Testis (tissue), 3 donors: ENCODE measurements around the gene DAG1. TPM values are rescaled to one million over a fixed set of nuclear protein-coding genes. Genes with fewer than 3 reads are reported as not detected.

Source experiments
- DNase-seq: peaks from one replicate; pipeline ENCODE4 v3.0.0-alpha.2; 2019
- H3K27ac ChIP-seq, 2 donors: fragments of 200-600 bp; sonication (generic); one replicate each; pipeline ENCODE4 v1.5.1; 2019
- H3K27me3 ChIP-seq: fragments of 200-600 bp; sonication (generic); one replicate; pipeline ENCODE4 v1.5.1; 2019
- H3K36me3 ChIP-seq: fragments of 200-600 bp; sonication (generic); one replicate; pipeline ENCODE4 v1.5.1; 2017; ENCODE audit warnings: low read depth; ENCODE audit errors: missing control alignments
- H3K4me1 ChIP-seq: fragments of 200-600 bp; sonication (generic); one replicate; pipeline ENCODE4 v1.5.1; 2019
- H3K4me3 ChIP-seq, 2 donors: fragments of 200-600 bp; sonication (generic); one replicate each; pipeline ENCODE4 v1.5.1; 2017 to 2019
- H3K9me3 ChIP-seq: fragments of 200-600 bp; sonication (generic); one replicate; pipeline ENCODE4 v1.5.1; 2017
- CTCF ChIP-seq, 3 experiments: fragments of 450-650 bp in 2 of 3; fragments of 200-600 bp in 1 of 3; sonication (generic) in 1 of 3; IDR thresholded peaks; one replicate each; pipeline ENCODE4 v1.5.1; 2016 to 2019; ENCODE audit warnings: antibody characterized with exemption in 3 of 3, mild to moderate bottlenecking in 2 of 3, moderate library complexity in 1 of 3
- POLR2A ChIP-seq: fragments of 450-650 bp; IDR thresholded peaks from one replicate; pipeline ENCODE4 v1.6.1; 2017; ENCODE audit warnings: antibody characterized with exemption, mild to moderate bottlenecking, moderate library complexity
- WGBS, 2 donors: methylation state at CpG; one replicate each; pipeline ENCODE4 v1.1.5; 2018; 5-methylcytosine and 5-hydroxymethylcytosine counted together
- intact Hi-C: fragments of 100-400 bp; cut with DNase I; formaldehyde crosslinking; loops from one replicate; pipeline ENCODE4 v1.15.1; 2023; ENCODE audit warnings: low total_unique reads
- polyA plus RNA-seq: library from polyadenylated mRNA; stranded (reverse); fragments of 350-450 nt; fragmentation: Illumina TruSeq; extraction: RNeasy Lipid Tissue Mini Kit (QIAGEN cat#74804); gene quantifications from one replicate; pipeline ENCODE4 v1.2.3, GENCODE V29; 2014; ENCODE audit warnings: low read depth, low replicate concordance; ENCODE audit not compliant: insufficient read depth
- total RNA-seq, 2 donors: library from RNA; depleted of rRNA; stranded (reverse); fragments of >200 nt; gene quantifications; one replicate each; pipeline ENCODE4 v1.2.3, GENCODE V29; 2016

The DAG1 gene
- total and polyA plus RNA-seq, 3 donors from 2014 or later: 85.8 to 216 (median 169) TPM

GRCh38 chr3:49454458-49454857 lies 15.6 kb upstream of the DAG1 start:
- Histone ChIP-seq H3K36me3 (no peaks in the 10 kb centered on the region), H3K27me3 (no peaks in the 10 kb centered on the region), H3K4me3 (no peak overlapping the region), H3K9me3 (no peaks in the 10 kb centered on the region), H3K4me1 (peaks cover 21% of the 10 kb centered on the region), H3K27ac (no peak overlapping the region)
- intact Hi-C loops: loop anchor here (10.0 kb wide), 1 partner anchor 280 kb away; the partner anchor contains the start of gene KLHDC8B
- TF ChIP-seq POLR2A (no peak), CTCF (IDR thresholded peaks at IDR 0.05) (peak in 1 of 3 experiments; percentile 9)
- WGBS, 2 donors: 86 to 95% methylated on average over 2 of the region's 2 CpGs
- DNase-seq: peak; percentile 44

- WGBS, 2 donors: 51 to 67% methylated on average over 2 to 3 of the region's 3 CpGs
- intact Hi-C loops: loop anchor here (10.0 kb wide), 1 partner anchor 280 kb away; the partner anchor contains the start of gene KLHDC8B
- TF ChIP-seq POLR2A: no peak
- no peak for TF ChIP-seq CTCF (IDR thresholded peaks at IDR 0.05)
- DNase-seq: no peak
- Histone ChIP-seq H3K9me3 (no peaks in the 10 kb centered on the region), H3K4me3 (no peak overlapping the region), H3K27ac (no peak overlapping the region), H3K27me3 (no peaks in the 10 kb centered on the region), H3K4me1 (peaks cover 27% of the 10 kb centered on the region), H3K36me3 (no peaks in the 10 kb centered on the region)
Measured at GRCh38 chr3:49454898-49455681, 15.0 kb upstream of the DAG1 start.

GRCh38 chr3:49456466-49456865 lies 13.6 kb upstream of the DAG1 start:
- no peak for TF ChIP-seq POLR2A
- no peak for TF ChIP-seq CTCF (IDR thresholded peaks at IDR 0.05)
- Histone ChIP-seq H3K9me3 (no peaks in the 10 kb centered on the region), H3K4me1 (peaks cover 40% of the 10 kb centered on the region), H3K27ac (no peak overlapping the region), H3K27me3 (no peaks in the 10 kb centered on the region), H3K36me3 (no peaks in the 10 kb centered on the region), H3K4me3 (no peak overlapping the region)
- intact Hi-C loops: loop anchor here (10.0 kb wide), 1 partner anchor 282 kb away; the partner anchor contains the start of gene KLHDC8B
- no peak for DNase-seq
- WGBS, 2 donors: 58 to 82% methylated on average over 2 to 3 of the region's 3 CpGs

- Histone ChIP-seq H3K4me3 (no peak overlapping the region), H3K27ac (no peak overlapping the region), H3K4me1 (peaks cover 51% of the 10 kb centered on the region), H3K27me3 (no peaks in the 10 kb centered on the region), H3K9me3 (no peaks in the 10 kb centered on the region), H3K36me3 (no peaks in the 10 kb centered on the region)
- TF ChIP-seq POLR2A (no peak), CTCF (IDR thresholded peaks at IDR 0.05) (no peak)
- whole genome bisulfite sequencing, 2 donors: 43 to 66% methylated on average over 2 of the region's 2 CpGs
- intact Hi-C loops: no loop called here
- no peak for DNase-seq
Measured at GRCh38 chr3:49460188-49460890, 9.7 kb upstream of the DAG1 start.
